Hematopoietic multipotent progenitor cell treated with erythropoietin and hydrocortisone succinate and interleukin-3 and kit ligand, for 6 days (in vitro differentiated cells): ENCODE results near the gene PIK3IP1.

Experiments
- DNase-seq: peaks from one replicate; pipeline ENCODE4 v3.0.0-alpha.2; 2015

The PIK3IP1 gene

GRCh38 chr22:31305194-31305593 lies 12.9 kb upstream of the PIK3IP1 start:
- no peak for DNase-seq

- no peak for DNase-seq
Observed at GRCh38 chr22:31302537-31302936, 10.2 kb upstream of the PIK3IP1 start.

- no peak for DNase-seq
Observed at GRCh38 chr22:31302006-31302405, 9.7 kb upstream of the PIK3IP1 start.

GRCh38 chr22:31300896-31301295 lies 8.6 kb upstream of the PIK3IP1 start:
- DNase-seq, result no peak

- DNase-seq, result peak; percentile 30
Observed at GRCh38 chr22:31295831-31296657, 3.8 kb upstream of the PIK3IP1 start.

GRCh38 chr22:31295360-31295759 lies 3.1 kb upstream of the PIK3IP1 start:
- DNase-seq, result no peak

- peak; percentile 33 for DNase-seq
Observed at GRCh38 chr22:31291481-31292235, 630 bp downstream of the PIK3IP1 start.

GRCh38 chr22:31290494-31291471 lies 1.5 kb downstream of the PIK3IP1 start:
- DNase-seq, result peak; percentile 95

- no peak for DNase-seq
Observed at GRCh38 chr22:31289344-31289743, 2.9 kb downstream of the PIK3IP1 start.

- DNase-seq, result no peak
Observed at GRCh38 chr22:31288496-31289240, 3.6 kb downstream of the PIK3IP1 start.

- DNase-seq, result peak; percentile 32
Observed at GRCh38 chr22:31287818-31288495, 4.3 kb downstream of the PIK3IP1 start.

- DNase-seq, result peak; percentile 54
Observed at GRCh38 chr22:31286360-31287255, 5.7 kb downstream of the PIK3IP1 start.

GRCh38 chr22:31284281-31285155 lies 7.8 kb downstream of the PIK3IP1 start:
- peak; percentile 23 for DNase-seq

GRCh38 chr22:31282748-31283468 lies 9.4 kb downstream of the PIK3IP1 start:
- DNase-seq, result no peak

- no peak for DNase-seq
Observed at GRCh38 chr22:31281733-31282132, 10.6 kb downstream of the PIK3IP1 start.

- DNase-seq, result no peak
Observed at GRCh38 chr22:31279821-31280505, 12.3 kb downstream of the PIK3IP1 start.

- no peak for DNase-seq
Observed at GRCh38 chr22:31279327-31279669, 13.0 kb downstream of the PIK3IP1 start.

GRCh38 chr22:31278626-31279326 lies 13.5 kb downstream of the PIK3IP1 start:
- DNase-seq, result no peak
